Myocyte (in vitro differentiated cells): ENCODE results near the gene DNAH2. TPM values are rescaled to one million over a fixed set of nuclear protein-coding genes. Genes with fewer than 3 reads are reported as not detected.
"Not testable (repeated sequence)": the region's sequence is repeated elsewhere in the genome, so short reads cannot be mapped to it uniquely, and the experiment has no call there.

Source experiments
- DNase-seq: peaks from one replicate; pipeline ENCODE4 v3.0.0-alpha.2; 2012; ENCODE audit warnings: low read depth
- total RNA-seq: library from RNA; depleted of rRNA; stranded (reverse); fragments of >200 nt; gene quantifications from 2 replicates; pipeline ENCODE4 v1.2.3, GENCODE V29; 2014

DNAH2 gene
- total RNA-seq, 1 donor from 2014 or later = 0.11 TPM

- no peak for DNase-seq
Measured at GRCh38 chr17:7769854-7770253, 52.3 kb downstream of the DNAH2 start.

- DNase-seq = peak; percentile 1
Measured at GRCh38 chr17:7774055-7774521, 56.5 kb downstream of the DNAH2 start.

GRCh38 chr17:7775051-7775450 is 57.5 kb downstream of the DNAH2 start:
- DNase-seq = no peak

- no peak for DNase-seq
Measured at GRCh38 chr17:7777017-7777416, 59.5 kb downstream of the DNAH2 start.

- DNase-seq = no peak
Measured at GRCh38 chr17:7780736-7781135, 63.2 kb downstream of the DNAH2 start.

- no peak for DNase-seq
Measured at GRCh38 chr17:7781429-7781828, 63.9 kb downstream of the DNAH2 start.

GRCh38 chr17:7782240-7782639 is 64.7 kb downstream of the DNAH2 start:
- DNase-seq = peak; percentile 14

GRCh38 chr17:7786866-7787265 is 69.3 kb downstream of the DNAH2 start:
- DNase-seq = no peak

GRCh38 chr17:7789131-7789530 is 71.6 kb downstream of the DNAH2 start:
- DNase-seq = no peak

- no peak for DNase-seq
Measured at GRCh38 chr17:7790150-7790549, 72.6 kb downstream of the DNAH2 start.

- no peak for DNase-seq
Measured at GRCh38 chr17:7792611-7793010, 75.1 kb downstream of the DNAH2 start.

- DNase-seq = no peak
Measured at GRCh38 chr17:7794075-7794663, 76.6 kb downstream of the DNAH2 start.

- no peak for DNase-seq
Measured at GRCh38 chr17:7797976-7798375, 80.4 kb downstream of the DNAH2 start.

- no peak for DNase-seq
Measured at GRCh38 chr17:7798839-7799238, 81.3 kb downstream of the DNAH2 start.

GRCh38 chr17:7803981-7804380 is 86.4 kb downstream of the DNAH2 start:
- peak; percentile 1 for DNase-seq

- no peak for DNase-seq
Measured at GRCh38 chr17:7806587-7806986, 89.0 kb downstream of the DNAH2 start.

- DNase-seq = no peak
Measured at GRCh38 chr17:7807206-7807605, 89.7 kb downstream of the DNAH2 start.

- DNase-seq = no peak
Measured at GRCh38 chr17:7809086-7809790, 91.7 kb downstream of the DNAH2 start.

GRCh38 chr17:7809791-7810343 is 92.3 kb downstream of the DNAH2 start:
- not testable (repeated sequence) for DNase-seq

- DNase-seq = no peak
Measured at GRCh38 chr17:7811251-7811650, 93.7 kb downstream of the DNAH2 start.

GRCh38 chr17:7814969-7815368 is 97.4 kb downstream of the DNAH2 start:
- no peak for DNase-seq

GRCh38 chr17:7816926-7817642 is 99.5 kb downstream of the DNAH2 start:
- no peak for DNase-seq
